Astrocyte (in vitro differentiated cells and primary cell): ENCODE measurements around the gene EGFL6.

ENCODE experiments used
- EZH2 ChIP-seq: IDR thresholded peaks from 2 replicates; pipeline ENCODE4 v1.6.1; 2012; ENCODE audit warnings: mild to moderate bottlenecking, low read length, inconsistent platforms; ENCODE audit not compliant: insufficient read depth
- TF ChIP-seq, protein P1 (sequence below): IDR thresholded peaks from 2 replicates; pipeline ENCODE4 v1.5.1; 2011; ENCODE audit warnings: low read depth, mild to moderate bottlenecking, inconsistent platforms, low read length, moderate library complexity; ENCODE audit not compliant: insufficient read depth

DNA sequence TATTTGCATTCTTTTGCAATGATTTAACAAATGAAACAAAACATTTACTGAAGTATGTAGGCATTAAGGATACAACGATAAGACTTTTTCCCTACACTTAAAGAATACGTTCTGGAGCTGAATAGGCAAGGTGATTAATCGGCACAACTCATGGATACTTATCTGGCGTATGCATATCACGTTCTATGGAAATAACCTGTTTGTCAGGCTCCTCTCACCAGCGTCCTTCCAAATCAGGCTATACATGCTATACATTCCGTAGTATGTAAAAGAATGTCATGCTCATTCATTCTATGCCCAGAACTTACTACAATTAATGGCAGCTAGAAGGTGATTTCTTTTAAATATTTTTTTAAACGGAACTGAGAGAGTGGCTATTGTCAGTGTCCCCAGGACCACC lies 57.9 kb downstream of the EGFL6 start:
- TF ChIP-seq, protein P1, sequence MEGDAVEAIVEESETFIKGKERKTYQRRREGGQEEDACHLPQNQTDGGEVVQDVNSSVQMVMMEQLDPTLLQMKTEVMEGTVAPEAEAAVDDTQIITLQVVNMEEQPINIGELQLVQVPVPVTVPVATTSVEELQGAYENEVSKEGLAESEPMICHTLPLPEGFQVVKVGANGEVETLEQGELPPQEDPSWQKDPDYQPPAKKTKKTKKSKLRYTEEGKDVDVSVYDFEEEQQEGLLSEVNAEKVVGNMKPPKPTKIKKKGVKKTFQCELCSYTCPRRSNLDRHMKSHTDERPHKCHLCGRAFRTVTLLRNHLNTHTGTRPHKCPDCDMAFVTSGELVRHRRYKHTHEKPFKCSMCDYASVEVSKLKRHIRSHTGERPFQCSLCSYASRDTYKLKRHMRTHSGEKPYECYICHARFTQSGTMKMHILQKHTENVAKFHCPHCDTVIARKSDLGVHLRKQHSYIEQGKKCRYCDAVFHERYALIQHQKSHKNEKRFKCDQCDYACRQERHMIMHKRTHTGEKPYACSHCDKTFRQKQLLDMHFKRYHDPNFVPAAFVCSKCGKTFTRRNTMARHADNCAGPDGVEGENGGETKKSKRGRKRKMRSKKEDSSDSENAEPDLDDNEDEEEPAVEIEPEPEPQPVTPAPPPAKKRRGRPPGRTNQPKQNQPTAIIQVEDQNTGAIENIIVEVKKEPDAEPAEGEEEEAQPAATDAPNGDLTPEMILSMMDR: no peak
- no peak for TF ChIP-seq EZH2
